SW480 (cell line): Measurements from ENCODE around the gene CAMKK1.

Experiments
- DNase-seq: peaks from one replicate; pipeline ENCODE4 v3.0.0-alpha.2; 2016; ENCODE audit warnings: low spot score

The CAMKK1 gene

GRCh38 chr17:3893003-3893719, at the start of gene CAMKK1:
Gene CAMKK1 (minus strand): TSS chr17:3893053. CDS start chr17:3885687, 7,366 bp downstream.
- peak; percentile 83 for DNase-seq

- DNase-seq, result no peak
Observed at GRCh38 chr17:3940965-3941698, 48.3 kb upstream of the CAMKK1 start.

- no peak for DNase-seq
Observed at GRCh38 chr17:3937359-3937758, 44.5 kb upstream of the CAMKK1 start.

GRCh38 chr17:3935825-3936355, 43.0 kb upstream of the CAMKK1 start:
- DNase-seq, result no peak

- DNase-seq, result peak; percentile 80
Observed at GRCh38 chr17:3935140-3935542, 42.3 kb upstream of the CAMKK1 start.

- no peak for DNase-seq
Observed at GRCh38 chr17:3929764-3930163, 36.9 kb upstream of the CAMKK1 start.

- no peak for DNase-seq
Observed at GRCh38 chr17:3929181-3929580, 36.3 kb upstream of the CAMKK1 start.

- DNase-seq, result no peak
Observed at GRCh38 chr17:3928406-3928805, 35.6 kb upstream of the CAMKK1 start.

GRCh38 chr17:3927628-3928340, 34.9 kb upstream of the CAMKK1 start:
- DNase-seq, result no peak

GRCh38 chr17:3926860-3927627, 34.2 kb upstream of the CAMKK1 start:
- no peak for DNase-seq

GRCh38 chr17:3925684-3926485, 33.0 kb upstream of the CAMKK1 start:
- DNase-seq, result no peak

GRCh38 chr17:3924512-3925350, 31.9 kb upstream of the CAMKK1 start:
- no peak for DNase-seq

GRCh38 chr17:3923466-3924190, 30.8 kb upstream of the CAMKK1 start:
- DNase-seq, result no peak

- no peak for DNase-seq
Observed at GRCh38 chr17:3922765-3923164, 29.9 kb upstream of the CAMKK1 start.

- no peak for DNase-seq
Observed at GRCh38 chr17:3921502-3922319, 28.9 kb upstream of the CAMKK1 start.

GRCh38 chr17:3921006-3921405, 28.2 kb upstream of the CAMKK1 start:
- no peak for DNase-seq

GRCh38 chr17:3919123-3919624, 26.3 kb upstream of the CAMKK1 start:
- no peak for DNase-seq

GRCh38 chr17:3918372-3919122, 25.7 kb upstream of the CAMKK1 start:
- no peak for DNase-seq
